ENCODE measurements around the gene OXCT2. TPM values are rescaled to one million over a fixed set of nuclear protein-coding genes. Genes with fewer than 3 reads are reported as not detected.
A peak's percentile ranks its signal among the peaks of the same experiment; 100 is the strongest.

Gene OXCT2
- total and polyA plus RNA-seq, 7 donors, result 0.03 to 0.48 (median 0.23) TPM; not detected in 2

DNA sequence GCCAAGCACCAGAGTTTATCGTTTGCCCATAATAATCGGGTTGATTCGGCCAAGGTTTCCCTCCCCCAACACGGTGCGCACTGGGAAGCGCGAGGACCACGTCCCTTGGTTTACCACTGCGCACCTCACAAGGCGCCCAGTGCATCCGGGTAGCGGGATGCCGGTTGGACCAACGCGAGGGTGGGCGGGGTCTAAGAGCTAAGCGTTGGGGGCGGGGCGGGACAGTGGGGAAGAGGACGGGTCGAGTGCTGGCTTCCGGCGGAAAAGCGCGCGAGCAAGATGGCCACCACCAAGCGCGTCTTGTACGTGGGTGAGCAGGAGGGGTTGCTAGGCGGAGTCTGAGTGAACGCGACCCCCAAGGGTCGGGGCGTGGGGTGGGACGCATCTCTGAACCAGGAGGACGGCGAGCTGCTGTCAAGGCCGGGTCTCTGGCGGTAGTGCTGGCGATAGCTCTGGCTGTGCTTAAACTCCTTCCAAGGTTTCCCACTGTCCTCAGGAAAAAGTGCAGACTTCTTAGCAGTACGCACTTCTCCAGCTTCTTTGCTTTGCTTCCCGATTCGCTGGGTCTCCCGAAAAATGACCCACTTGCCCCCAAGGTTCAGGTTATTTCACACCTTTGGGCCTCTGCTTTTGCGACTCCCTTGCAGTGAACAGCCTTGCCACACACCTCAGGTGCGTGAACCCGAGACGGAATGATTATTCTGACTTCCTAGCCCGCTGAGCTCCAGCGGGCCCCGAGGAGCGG is 32.4 kb downstream of the OXCT2 start, which contains the start of gene PPIE:
Gene PPIE, plus strand, starts transcription at position 261 of the 745 bp plus-strand sequence. Its CDS starts 19 bp downstream, at position 280.
- peak within 1 kb of the TSS; percentile 87 for H3K27ac ChIP-seq
- ATAC-seq (peak; percentile 98 to 99 (median 98)), DNase-seq (peak; percentile 97)
- intact Hi-C loops (cut with DNase I), result no loop called here
- WGBS, 3 donors, result 0 to 1% (median 1%) methylated on average over 52 of the region's 52 CpGs
- no peaks in the 10 kb centered on the region for H3K27me3 ChIP-seq (ENCODE audit: insufficient read depth in 3 of 3, low read length in 2 of 3)
- peak within 1 kb of the TSS; percentile 97 for H3K4me3 ChIP-seq
- H3K9me3 ChIP-seq, result no peaks in the 10 kb centered on the region
- TF ChIP-seq, protein P1, sequence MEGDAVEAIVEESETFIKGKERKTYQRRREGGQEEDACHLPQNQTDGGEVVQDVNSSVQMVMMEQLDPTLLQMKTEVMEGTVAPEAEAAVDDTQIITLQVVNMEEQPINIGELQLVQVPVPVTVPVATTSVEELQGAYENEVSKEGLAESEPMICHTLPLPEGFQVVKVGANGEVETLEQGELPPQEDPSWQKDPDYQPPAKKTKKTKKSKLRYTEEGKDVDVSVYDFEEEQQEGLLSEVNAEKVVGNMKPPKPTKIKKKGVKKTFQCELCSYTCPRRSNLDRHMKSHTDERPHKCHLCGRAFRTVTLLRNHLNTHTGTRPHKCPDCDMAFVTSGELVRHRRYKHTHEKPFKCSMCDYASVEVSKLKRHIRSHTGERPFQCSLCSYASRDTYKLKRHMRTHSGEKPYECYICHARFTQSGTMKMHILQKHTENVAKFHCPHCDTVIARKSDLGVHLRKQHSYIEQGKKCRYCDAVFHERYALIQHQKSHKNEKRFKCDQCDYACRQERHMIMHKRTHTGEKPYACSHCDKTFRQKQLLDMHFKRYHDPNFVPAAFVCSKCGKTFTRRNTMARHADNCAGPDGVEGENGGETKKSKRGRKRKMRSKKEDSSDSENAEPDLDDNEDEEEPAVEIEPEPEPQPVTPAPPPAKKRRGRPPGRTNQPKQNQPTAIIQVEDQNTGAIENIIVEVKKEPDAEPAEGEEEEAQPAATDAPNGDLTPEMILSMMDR (IDR thresholded peaks at IDR 0.05), result no peak
- peaks cover 6 to 41% of the 10 kb centered on the region in 2 donors for H3K36me3 ChIP-seq (ENCODE audit: insufficient read depth in 1 of 2, low read depth in 1 of 2)
- H3K4me1 ChIP-seq, result peaks cover 14% of the 10 kb centered on the region

DNA sequence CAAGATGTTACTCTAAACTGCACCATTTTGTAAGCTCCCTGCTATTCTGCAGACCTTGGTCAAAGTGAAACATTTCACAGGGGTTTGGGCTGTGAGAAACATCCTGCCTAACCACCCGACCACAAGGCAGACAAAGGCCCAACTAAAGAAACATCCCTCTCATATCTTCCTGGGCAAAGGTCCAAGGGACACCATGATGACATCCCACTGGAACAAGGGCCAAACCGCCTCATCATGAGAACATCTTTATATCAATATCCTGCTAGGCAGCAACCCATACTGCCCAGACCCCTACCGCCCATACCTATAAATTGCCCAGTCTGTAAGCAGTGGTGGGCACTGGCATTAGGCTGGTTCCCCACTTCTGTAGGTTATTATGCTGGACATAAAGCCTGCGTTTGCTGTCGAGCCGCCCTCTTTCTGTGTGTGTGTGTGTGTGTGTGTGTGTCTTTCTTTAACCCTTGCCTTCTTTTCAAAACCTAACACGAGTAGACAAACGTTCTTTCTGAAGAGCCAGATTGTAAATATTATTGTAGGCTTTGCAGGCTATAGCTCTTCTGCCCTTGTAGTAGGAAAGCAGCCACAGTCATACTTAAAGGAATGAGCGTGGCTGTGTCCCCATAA is 33.5 kb downstream of the OXCT2 start:
- intact Hi-C loops (cut with DNase I), result no loop called here
- 82 to 86% (median 84%) methylated on average over 9 of the region's 9 CpGs for WGBS, 3 donors
- DNase-seq (no peak), ATAC-seq (no peak)
- H3K27ac ChIP-seq, result no peak overlapping the region
- H3K27me3 ChIP-seq (ENCODE audit: insufficient read depth in 3 of 3, low read length in 2 of 3), result no peaks in the 10 kb centered on the region
- H3K4me3 ChIP-seq, result no peak overlapping the region
- TF ChIP-seq, protein P1 (IDR thresholded peaks at IDR 0.05), result no peak
- H3K9me3 ChIP-seq, result no peaks in the 10 kb centered on the region
- H3K4me1 ChIP-seq, result peaks cover 22% of the 10 kb centered on the region
- H3K36me3 ChIP-seq (ENCODE audit: insufficient read depth in 1 of 2, low read depth in 1 of 2), result peaks cover 0 to 29% of the 10 kb centered on the region in 2 donors

DNA sequence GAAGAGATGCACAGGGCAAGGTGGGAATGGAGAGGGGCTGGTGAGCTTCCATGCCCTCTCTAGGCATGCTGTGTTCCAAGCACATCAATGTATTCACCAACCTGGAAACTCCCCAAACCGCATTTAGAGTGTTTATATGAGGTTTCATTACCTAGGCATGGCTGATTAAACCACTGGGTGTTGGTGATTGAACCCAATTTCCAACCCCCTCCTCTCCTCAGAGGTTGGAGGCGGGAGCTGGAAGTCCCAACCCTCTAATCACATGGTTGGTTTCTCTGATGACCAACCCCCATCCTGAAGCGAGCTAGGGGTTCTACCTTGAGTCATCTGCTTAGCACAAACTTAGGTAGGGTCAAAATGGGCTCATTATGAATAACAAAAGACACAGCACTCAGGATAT is 35.4 kb downstream of the OXCT2 start:
- Histone ChIP-seq H3K27ac (no peak overlapping the region), H3K36me3 (ENCODE audit: insufficient read depth in 1 of 2, low read depth in 1 of 2) (peaks cover 0 to 10% of the 10 kb centered on the region in 2 donors), H3K4me3 (no peak overlapping the region), H3K27me3 (ENCODE audit: insufficient read depth in 3 of 3, low read length in 2 of 3) (no peaks in the 10 kb centered on the region), H3K9me3 (no peaks in the 10 kb centered on the region), H3K4me1 (peaks cover 22% of the 10 kb centered on the region)
- TF ChIP-seq, protein P1 (IDR thresholded peaks at IDR 0.05), result no peak
- no peak for DNase-seq
- ATAC-seq, result no peak
- intact Hi-C loops (cut with DNase I), result no loop called here
- 77 to 83% (median 80%) methylated on average over 3 of the region's 3 CpGs for WGBS, 3 donors

DNA sequence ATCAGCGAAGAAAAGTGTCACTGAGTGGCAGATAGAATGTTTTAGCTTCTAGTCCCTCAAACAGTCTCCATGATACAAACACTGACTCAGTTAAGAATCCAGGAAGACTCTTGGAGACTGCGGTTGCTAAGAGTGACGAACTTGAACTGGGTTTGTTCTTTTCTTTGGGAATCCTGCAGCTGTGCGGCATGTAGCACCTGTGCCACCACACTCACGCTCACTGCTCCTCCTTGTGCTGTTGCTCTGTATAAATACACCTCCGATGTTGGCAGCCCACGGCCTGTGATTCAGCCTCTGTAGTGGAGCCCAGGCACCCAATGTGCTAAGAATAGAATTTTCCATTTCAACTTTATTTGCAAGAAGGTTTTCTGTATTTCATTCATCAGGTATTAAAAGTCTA is 38.0 kb downstream of the OXCT2 start:
- H3K4me1 ChIP-seq, result peaks cover 10% of the 10 kb centered on the region
- peak overlapping the region; percentile 58 for H3K27ac ChIP-seq
- intact Hi-C loops (cut with DNase I), result no loop called here
- TF ChIP-seq, protein P1 (IDR thresholded peaks at IDR 0.05), result no peak
- DNase-seq, result peak; percentile 30 to 75
- WGBS, 3 donors, result 37 to 47% (median 45%) methylated on average over 7 of the region's 7 CpGs
- no peaks in the 10 kb centered on the region for H3K36me3 ChIP-seq (ENCODE audit: insufficient read depth in 1 of 2, low read depth in 1 of 2)
- peaks cover 0 to 15% (median under 1%) of the 10 kb centered on the region in 3 donors for H3K27me3 ChIP-seq (ENCODE audit: insufficient read depth in 3 of 3, low read length in 2 of 3)
- no peak overlapping the region for H3K4me3 ChIP-seq
- H3K9me3 ChIP-seq, result no peaks in the 10 kb centered on the region
- ATAC-seq, result peak; percentile 86 to 94 (median 90)
